A673 (cell line): ENCODE results near the gene AP2A1. TPM values are rescaled to one million over a fixed set of nuclear protein-coding genes. Genes with fewer than 3 reads are reported as not detected.

Experiments
- BruUV-seq: library from RNA; stranded (reverse); fragments of 400-500 nt; replicated peaks from 2 replicates; lab custom pipeline; 2021; lab: Mats Ljungman, UMichigan
- CTCF ChIA-PET: fragments of 300-600 bp; sonication (Branson Sonifier 250); formaldehyde crosslinking; loops from one replicate; lab custom pipeline; 2022; ENCODE audit warnings: antibody characterized with exemption; lab: Charles Lee
- POLR2A ChIA-PET: fragments of 300-600 bp; sonication (Branson Sonifier 250); formaldehyde crosslinking; loops from one replicate; lab custom pipeline; 2022; ENCODE audit warnings: antibody characterized with exemption; ENCODE audit not compliant: low non-redundant PET; lab: Charles Lee
- DNase-seq: peaks from one replicate; pipeline ENCODE4 v3.0.0-alpha.2; 2015; ENCODE audit warnings: low spot score
- H3K27ac ChIP-seq: fragments of 200-600 bp; sonication (generic); 2 replicates; pipeline ENCODE4 v1.5.1; 2016; ENCODE audit warnings: mixed run types, low read depth, mild to moderate bottlenecking, mixed read lengths, antibody characterized with exemption, low read length; ENCODE audit not compliant: poor library complexity, severe bottlenecking
- H3K27me3 ChIP-seq: fragments of 200-600 bp; sonication (generic); replicated peaks from 2 replicates; pipeline ENCODE4 v1.6.1; 2017; ENCODE audit warnings: mixed run types, low read depth, mild to moderate bottlenecking, mixed read lengths, antibody characterized with exemption, low read length; ENCODE audit not compliant: insufficient read depth, poor library complexity
- H3K36me3 ChIP-seq: fragments of 200-600 bp; sonication (generic); 2 replicates; pipeline ENCODE4 v1.6.1; 2016; ENCODE audit warnings: mixed run types, mild to moderate bottlenecking, mixed read lengths, antibody characterized with exemption, low read length; ENCODE audit not compliant: insufficient read depth, poor library complexity, severe bottlenecking
- H3K4me1 ChIP-seq: fragments of 200-600 bp; sonication (generic); 2 replicates; pipeline ENCODE4 v1.6.1; 2017; ENCODE audit warnings: mixed run types, mild to moderate bottlenecking, mixed read lengths, antibody characterized with exemption, low read length; ENCODE audit not compliant: insufficient read depth, poor library complexity, severe bottlenecking
- H3K4me3 ChIP-seq: fragments of 200-600 bp; sonication (generic); 2 replicates; pipeline ENCODE4 v1.5.1; 2016; ENCODE audit warnings: low read depth, mixed run types, mild to moderate bottlenecking, mixed read lengths, low read length; ENCODE audit not compliant: poor library complexity, severe bottlenecking
- H3K9me3 ChIP-seq: fragments of 200-600 bp; sonication (generic); 2 replicates; pipeline ENCODE4 v1.6.1; 2016; ENCODE audit warnings: mixed run types, low read depth, mild to moderate bottlenecking, mixed read lengths, antibody characterized with exemption, low read length; ENCODE audit not compliant: poor library complexity, severe bottlenecking
- CTCF ChIP-seq: fragments of 300-800, 200-600 bp; sonication (generic); conservative IDR thresholded peaks from 2 replicates; pipeline ENCODE4 v1.5.1; 2017; ENCODE audit warnings: low read depth, mild to moderate bottlenecking, antibody characterized with exemption, low read length, moderate library complexity, mixed read lengths
- EZH2 ChIP-seq: fragments of 200-600 bp; sonication (generic); IDR thresholded peaks from 2 replicates; pipeline ENCODE4 v1.6.1; 2017; ENCODE audit warnings: borderline replicate concordance, low read depth, mild to moderate bottlenecking, mixed read lengths, antibody characterized with exemption, low read length; ENCODE audit not compliant: poor library complexity, severe bottlenecking
- intact Hi-C: fragments of 100-400 bp; cut with micrococcal nuclease; formaldehyde crosslinking; loops from one replicate; pipeline ENCODE4 v1.10.0; 2022; ENCODE audit not compliant: unreplicated experiment
- microRNA-seq: library from miRNA; unstranded; fragments of <30 nt; microRNA quantifications from one replicate; pipeline ENCODE4 v1.2.0, GENCODE V29; 2021
- total RNA-seq: library from RNA; stranded (reverse); gene quantifications from 2 replicates; pipeline ENCODE4 v1.2.3, GENCODE V29; 2021

The AP2A1 gene
- total RNA-seq, 1 experiment from 2014 or later = 80.1 TPM

GRCh38 chr19:49855277-49855675 lies 88.5 kb downstream of the AP2A1 start:
- intact Hi-C loops = no loop called here
- BruUV-seq = no TSS peak
- no peak for TF ChIP-seq CTCF
- H3K36me3 ChIP-seq = peaks cover 55% of the 10 kb centered on the region
- no peak overlapping the region for H3K27ac ChIP-seq
- H3K4me3 ChIP-seq = no peak overlapping the region
- no peaks in the 10 kb centered on the region for H3K27me3 ChIP-seq
- peaks cover 14% of the 10 kb centered on the region for H3K4me1 ChIP-seq
- DNase-seq = no peak
- ChIA-PET CTCF (no interaction called here), POLR2A (no interaction called here)
- no peaks in the 10 kb centered on the region for H3K9me3 ChIP-seq

GRCh38 chr19:49855676-49856573 lies 89.1 kb downstream of the AP2A1 start:
- BruUV-seq = no TSS peak
- Histone ChIP-seq H3K4me1 (peaks cover 17% of the 10 kb centered on the region), H3K9me3 (no peaks in the 10 kb centered on the region), H3K27ac (no peak overlapping the region), H3K4me3 (no peak overlapping the region), H3K36me3 (peaks cover 61% of the 10 kb centered on the region), H3K27me3 (no peaks in the 10 kb centered on the region)
- intact Hi-C loops = no loop called here
- POLR2A ChIA-PET = no interaction called here
- CTCF ChIA-PET = no interaction called here
- no peak for DNase-seq
- TF ChIP-seq EZH2 (no peak), CTCF (no peak)

DNA sequence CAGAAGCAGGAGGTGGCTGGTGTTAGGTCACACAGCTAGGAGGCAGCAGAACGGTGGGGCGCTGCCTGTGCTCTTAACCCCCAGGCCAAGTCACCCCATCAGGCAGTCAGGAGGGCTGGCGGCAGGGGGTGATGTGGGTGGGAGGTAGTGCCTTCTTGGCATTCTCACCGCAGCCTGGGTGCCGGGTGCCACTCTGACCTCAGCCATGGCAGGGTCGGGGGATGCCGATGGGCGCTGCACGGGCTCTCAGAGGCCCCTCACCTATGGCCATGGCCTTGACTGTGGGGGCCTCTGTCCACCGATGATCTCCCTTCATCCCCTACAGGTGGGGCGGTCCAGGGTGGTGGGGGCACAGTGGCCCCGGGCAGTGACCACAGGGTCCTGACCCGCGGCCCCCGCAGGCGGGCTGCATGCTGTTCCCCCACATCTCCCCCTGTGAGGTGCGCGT lies 89.8 kb downstream of the AP2A1 start:
- CTCF ChIA-PET = no interaction called here
- intact Hi-C loops = no loop called here
- no peak overlapping the region for H3K4me3 ChIP-seq
- H3K9me3 ChIP-seq = no peaks in the 10 kb centered on the region
- no peak overlapping the region for H3K27ac ChIP-seq
- POLR2A ChIA-PET = no interaction called here
- peaks cover 18% of the 10 kb centered on the region for H3K4me1 ChIP-seq
- H3K36me3 ChIP-seq = peaks cover 68% of the 10 kb centered on the region
- BruUV-seq = no TSS peak
- DNase-seq = no peak
- H3K27me3 ChIP-seq = no peaks in the 10 kb centered on the region
- TF ChIP-seq EZH2 (no peak), CTCF (no peak)

Small RNAs within 50 kb of the gene (microRNA-seq; reads per million reads assigned to microRNA genes)
- 17.8 reads per million, percentile 41 among the genes with 10 or more reads in this experiment for gene MIR4749
- gene MIR6799 = 7.6 reads per million, percentile 23 among the genes with 10 or more reads in this experiment
- 2.4 reads per million for gene MIR6800

Other genes starting within 250 kb of the AP2A1 start
- 82.9 and 95.3 TPM in 2 replicates for gene RCN3, start 239.0 kb upstream of the AP2A1 start, total RNA-seq
- 169 and 178 TPM in 2 replicates for gene NOSIP, start 186.4 kb upstream of the AP2A1 start, total RNA-seq
- gene PRRG2, start 185.7 kb upstream of the AP2A1 start, total RNA-seq = 1.5 and 1.9 TPM in 2 replicates
- gene PRR12, start 175.8 kb upstream of the AP2A1 start, total RNA-seq = 51.4 and 54.0 TPM in 2 replicates
- 27.6 and 32.4 TPM in 2 replicates for gene RRAS, start 126.9 kb upstream of the AP2A1 start, total RNA-seq
- gene SCAF1, start 124.8 kb upstream of the AP2A1 start, total RNA-seq = 92.7 and 98.2 TPM in 2 replicates
- gene IRF3, start 101.1 kb upstream of the AP2A1 start, total RNA-seq = 81.7 and 88.0 TPM in 2 replicates
- 97.4 and 99.1 TPM in 2 replicates for gene BCL2L12, start 101.1 kb upstream of the AP2A1 start, total RNA-seq
- 523 and 536 TPM in 2 replicates for gene PRMT1, start 89.7 kb upstream of the AP2A1 start, total RNA-seq
- 4.3 TPM in 2 replicates for gene ADM5, start 77.4 kb upstream of the AP2A1 start, total RNA-seq
- 23.3 and 30.0 TPM in 2 replicates for gene CPT1C, start 75.9 kb upstream of the AP2A1 start, total RNA-seq
- not detected in 2 replicates for gene TSKS, start 3.7 kb upstream of the AP2A1 start, total RNA-seq
- gene FUZ, start 46.3 kb downstream of the AP2A1 start, total RNA-seq = 53.0 and 64.3 TPM in 2 replicates
- 93.0 and 111 TPM in 2 replicates for gene MED25, start 51.3 kb downstream of the AP2A1 start, total RNA-seq
- gene PTOV1, start 84.2 kb downstream of the AP2A1 start, total RNA-seq = 331 and 356 TPM in 2 replicates
- gene PNKP, start 100.6 kb downstream of the AP2A1 start, total RNA-seq = 122 and 130 TPM in 2 replicates
- 80.3 and 81.5 TPM in 2 replicates for gene AKT1S1, start 110.4 kb downstream of the AP2A1 start, total RNA-seq
- gene TBC1D17, start 110.7 kb downstream of the AP2A1 start, total RNA-seq = 35.1 and 40.0 TPM in 2 replicates
- 1.3 TPM in 2 replicates for gene IL4I1, start 129.9 kb downstream of the AP2A1 start, total RNA-seq
- gene ATF5, start 162.2 kb downstream of the AP2A1 start, total RNA-seq = 302 and 322 TPM in 2 replicates
- 98.5 and 100 TPM in 2 replicates for gene NUP62, start 162.5 kb downstream of the AP2A1 start, total RNA-seq
- not detected in 2 replicates for gene SIGLEC11, start 194.2 kb downstream of the AP2A1 start, total RNA-seq